Measurements from ENCODE around the gene MR1. TPM values are rescaled to one million over a fixed set of nuclear protein-coding genes. Genes with fewer than 3 reads are reported as not detected.
A peak's percentile ranks its signal among the peaks of the same experiment; 100 is the strongest.

Gene MR1
- total and polyA plus RNA-seq, 4 donors: 1.8 to 13.7 (median 5.1) TPM

GRCh38 chr1:181012203-181012745, 21.5 kb upstream of the MR1 start:
- Histone ChIP-seq H3K4me3 (ENCODE audit: low read depth, low read length) (no peak overlapping the region), H3K9me3 (ENCODE audit: control insufficient read depth, insufficient read depth, low read length) (no peaks in the 10 kb centered on the region), H3K4me1 (ENCODE audit: control insufficient read depth, insufficient read depth, low read length) (no peaks in the 10 kb centered on the region), H3K27me3 (ENCODE audit: control insufficient read depth, insufficient read depth, low read length) (no peaks in the 10 kb centered on the region), H3K27ac (ENCODE audit: low read depth, low read length) (no peak overlapping the region), H3K36me3 (ENCODE audit: control insufficient read depth, insufficient read depth, low read length) (no peaks in the 10 kb centered on the region)
- DNase-seq (ENCODE audit: low read depth in 4 of 6, low spot score in 6 of 6): no peak
- 100% methylated on average over 2 of the region's 4 CpGs for WGBS (ENCODE audit: insufficient coverage)

GRCh38 chr1:181013144-181013543, 20.6 kb upstream of the MR1 start:
- H3K9me3 ChIP-seq (ENCODE audit: control insufficient read depth, insufficient read depth, low read length): no peaks in the 10 kb centered on the region
- DNase-seq (ENCODE audit: low read depth in 4 of 6, low spot score in 6 of 6): no peak
- H3K36me3 ChIP-seq (ENCODE audit: control insufficient read depth, insufficient read depth, low read length): no peaks in the 10 kb centered on the region
- no peak overlapping the region for H3K27ac ChIP-seq (ENCODE audit: low read depth, low read length)
- WGBS (ENCODE audit: insufficient coverage): 90% methylated on average over 2 of the region's 5 CpGs
- no peaks in the 10 kb centered on the region for H3K4me1 ChIP-seq (ENCODE audit: control insufficient read depth, insufficient read depth, low read length)
- no peaks in the 10 kb centered on the region for H3K27me3 ChIP-seq (ENCODE audit: control insufficient read depth, insufficient read depth, low read length)
- H3K4me3 ChIP-seq (ENCODE audit: low read depth, low read length): no peak overlapping the region

- H3K27ac ChIP-seq (ENCODE audit: low read depth, low read length): no peak overlapping the region
- H3K36me3 ChIP-seq (ENCODE audit: control insufficient read depth, insufficient read depth, low read length): no peaks in the 10 kb centered on the region
- 91% methylated on average over 1 of the region's 2 CpGs for WGBS (ENCODE audit: insufficient coverage)
- no peak for DNase-seq (ENCODE audit: low read depth in 4 of 6, low spot score in 6 of 6)
- H3K27me3 ChIP-seq (ENCODE audit: control insufficient read depth, insufficient read depth, low read length): no peaks in the 10 kb centered on the region
- no peaks in the 10 kb centered on the region for H3K9me3 ChIP-seq (ENCODE audit: control insufficient read depth, insufficient read depth, low read length)
- no peak overlapping the region for H3K4me3 ChIP-seq (ENCODE audit: low read depth, low read length)
- peaks cover under 1% of the 10 kb centered on the region for H3K4me1 ChIP-seq (ENCODE audit: control insufficient read depth, insufficient read depth, low read length)
Observed at GRCh38 chr1:181014477-181015250, 19.1 kb upstream of the MR1 start.

- peaks cover 5% of the 10 kb centered on the region for H3K4me1 ChIP-seq (ENCODE audit: control insufficient read depth, insufficient read depth, low read length)
- no peaks in the 10 kb centered on the region for H3K27me3 ChIP-seq (ENCODE audit: control insufficient read depth, insufficient read depth, low read length)
- no peak for DNase-seq (ENCODE audit: low read depth in 4 of 6, low spot score in 6 of 6)
- H3K27ac ChIP-seq (ENCODE audit: low read depth, low read length): no peak overlapping the region
- H3K9me3 ChIP-seq (ENCODE audit: control insufficient read depth, insufficient read depth, low read length): no peaks in the 10 kb centered on the region
- no peak overlapping the region for H3K4me3 ChIP-seq (ENCODE audit: low read depth, low read length)
- no peaks in the 10 kb centered on the region for H3K36me3 ChIP-seq (ENCODE audit: control insufficient read depth, insufficient read depth, low read length)
Observed at GRCh38 chr1:181015251-181015615, 18.6 kb upstream of the MR1 start.

- H3K9me3 ChIP-seq (ENCODE audit: control insufficient read depth, insufficient read depth, low read length): no peaks in the 10 kb centered on the region
- no peak for DNase-seq (ENCODE audit: low read depth in 4 of 6, low spot score in 6 of 6)
- H3K27ac ChIP-seq (ENCODE audit: low read depth, low read length): no peak overlapping the region
- H3K36me3 ChIP-seq (ENCODE audit: control insufficient read depth, insufficient read depth, low read length): no peaks in the 10 kb centered on the region
- no peaks in the 10 kb centered on the region for H3K27me3 ChIP-seq (ENCODE audit: control insufficient read depth, insufficient read depth, low read length)
- H3K4me3 ChIP-seq (ENCODE audit: low read depth, low read length): no peak overlapping the region
- H3K4me1 ChIP-seq (ENCODE audit: control insufficient read depth, insufficient read depth, low read length): peaks cover 5% of the 10 kb centered on the region
- 100% methylated on average over 2 of the region's 8 CpGs for WGBS (ENCODE audit: insufficient coverage)
Observed at GRCh38 chr1:181016563-181016962, 17.2 kb upstream of the MR1 start.

GRCh38 chr1:181018901-181019681, 14.7 kb upstream of the MR1 start:
- H3K36me3 ChIP-seq (ENCODE audit: control insufficient read depth, insufficient read depth, low read length): no peaks in the 10 kb centered on the region
- H3K4me3 ChIP-seq (ENCODE audit: low read depth, low read length): no peak overlapping the region
- H3K9me3 ChIP-seq (ENCODE audit: control insufficient read depth, insufficient read depth, low read length): no peaks in the 10 kb centered on the region
- DNase-seq (ENCODE audit: low read depth in 4 of 6, low spot score in 6 of 6): no peak
- peaks cover 8% of the 10 kb centered on the region for H3K4me1 ChIP-seq (ENCODE audit: control insufficient read depth, insufficient read depth, low read length)
- no peaks in the 10 kb centered on the region for H3K27me3 ChIP-seq (ENCODE audit: control insufficient read depth, insufficient read depth, low read length)
- no CpG with 5 or more reads among the region's 1 CpG for WGBS (ENCODE audit: insufficient coverage)
- no peak overlapping the region for H3K27ac ChIP-seq (ENCODE audit: low read depth, low read length)

GRCh38 chr1:181021159-181021558, 12.6 kb upstream of the MR1 start:
- Histone ChIP-seq H3K27ac (ENCODE audit: low read depth, low read length) (no peak overlapping the region), H3K4me3 (ENCODE audit: low read depth, low read length) (peak overlapping the region; percentile 92), H3K4me1 (ENCODE audit: control insufficient read depth, insufficient read depth, low read length) (peaks cover 8% of the 10 kb centered on the region), H3K36me3 (ENCODE audit: control insufficient read depth, insufficient read depth, low read length) (no peaks in the 10 kb centered on the region), H3K27me3 (ENCODE audit: control insufficient read depth, insufficient read depth, low read length) (no peaks in the 10 kb centered on the region), H3K9me3 (ENCODE audit: control insufficient read depth, insufficient read depth, low read length) (no peaks in the 10 kb centered on the region)
- WGBS (ENCODE audit: insufficient coverage): no CpG with 5 or more reads among the region's 3 CpGs
- DNase-seq (ENCODE audit: low read depth in 4 of 6, low spot score in 6 of 6): no peak

- peak in 5 of 6 donors; percentile 12 to 75 (median 46) for DNase-seq (ENCODE audit: low read depth in 4 of 6, low spot score in 6 of 6)
- H3K4me1 ChIP-seq (ENCODE audit: control insufficient read depth, insufficient read depth, low read length): peaks cover 8% of the 10 kb centered on the region
- 0% methylated on average over 21 of the region's 23 CpGs for WGBS (ENCODE audit: insufficient coverage)
Observed at GRCh38 chr1:181021811-181022434, 11.9 kb upstream of the MR1 start.

GRCh38 chr1:181023265-181024057, 10.3 kb upstream of the MR1 start:
- no peaks in the 10 kb centered on the region for H3K9me3 ChIP-seq (ENCODE audit: control insufficient read depth, insufficient read depth, low read length)
- H3K36me3 ChIP-seq (ENCODE audit: control insufficient read depth, insufficient read depth, low read length): no peaks in the 10 kb centered on the region
- no peak for DNase-seq (ENCODE audit: low read depth in 4 of 6, low spot score in 6 of 6)
- peak overlapping the region; percentile 78 for H3K27ac ChIP-seq (ENCODE audit: low read depth, low read length)
- peaks cover 8% of the 10 kb centered on the region for H3K4me1 ChIP-seq (ENCODE audit: control insufficient read depth, insufficient read depth, low read length)
- no peaks in the 10 kb centered on the region for H3K27me3 ChIP-seq (ENCODE audit: control insufficient read depth, insufficient read depth, low read length)
- H3K4me3 ChIP-seq (ENCODE audit: low read depth, low read length): peak overlapping the region; percentile 92
- WGBS (ENCODE audit: insufficient coverage): 92% methylated on average over 2 of the region's 10 CpGs

More at GRCh38 chr1:181021811-181022434, 11.9 kb upstream of the MR1 start:
- Histone ChIP-seq H3K9me3 (ENCODE audit: control insufficient read depth, insufficient read depth, low read length) (no peaks in the 10 kb centered on the region), H3K27ac (ENCODE audit: low read depth, low read length) (peak overlapping the region; percentile 93), H3K36me3 (ENCODE audit: control insufficient read depth, insufficient read depth, low read length) (no peaks in the 10 kb centered on the region), H3K27me3 (ENCODE audit: control insufficient read depth, insufficient read depth, low read length) (no peaks in the 10 kb centered on the region), H3K4me3 (ENCODE audit: low read depth, low read length) (peak overlapping the region; percentile 92)

Measured in spinal cord (tissue), 10 donors.